Esophagus squamous epithelium (tissue), 5 donors: ENCODE measurements around the gene SDK2. TPM values are rescaled to one million over a fixed set of nuclear protein-coding genes. Genes with fewer than 3 reads are reported as not detected.

Source experiments
- DNase-seq: peaks from one replicate; lab custom pipeline; 2025; lab: John Stamatoyannopoulos, UW
- H3K27ac ChIP-seq, 4 donors: fragments of 200-600 bp; sonication (generic); one replicate each; pipeline ENCODE4 v1.5.1; 2016 to 2019; ENCODE audit warnings: mild to moderate bottlenecking in 1 of 4
- H3K27me3 ChIP-seq, 4 donors: fragments of 200-600 bp; sonication (generic); 1 replicate in 3 of 4; 2 replicates in 1 of 4; pipeline versions ENCODE4 v1.5.1 to v1.6.0; 2017 to 2021; ENCODE audit warnings: antibody characterized with exemption in 1 of 4
- H3K36me3 ChIP-seq, 3 donors: fragments of 200-600 bp; sonication (generic); one replicate each; pipeline ENCODE4 v1.5.1; 2016 to 2019
- H3K4me1 ChIP-seq, 3 donors: fragments of 200-600 bp; sonication (generic); one replicate each; pipeline ENCODE4 v1.5.1; 2017 to 2019
- H3K4me3 ChIP-seq, 4 donors: fragments of 200-600 bp; sonication (generic); 1 replicate in 3 of 4; 2 replicates in 1 of 4; pipeline ENCODE4 v1.5.1; 2016 to 2019; ENCODE audit warnings: mild to moderate bottlenecking in 2 of 4, moderate library complexity in 1 of 4
- H3K9me3 ChIP-seq, 3 donors: fragments of 200-600 bp; sonication (generic); one replicate each; pipeline ENCODE4 v1.5.1; 2016 to 2019
- POLR2A ChIP-seq, 4 donors: fragments of 450-650 bp; IDR thresholded peaks; one replicate each; pipeline ENCODE4 v1.6.1; 2017; ENCODE audit warnings: antibody characterized with exemption in 4 of 4, mild to moderate bottlenecking in 4 of 4, moderate library complexity in 3 of 4
- WGBS, 2 donors: methylation state at CpG; one replicate each; pipeline ENCODE4 v1.1.5; 2018; 5-methylcytosine and 5-hydroxymethylcytosine counted together
- intact Hi-C: fragments of 100-400 bp; cut with DNase I; formaldehyde crosslinking; loops from one replicate; pipeline ENCODE4 v1.15.0; 2022
- total RNA-seq, 4 donors: library from RNA; depleted of rRNA; stranded (reverse); fragments of >200 nt; gene quantifications; one replicate each; pipeline ENCODE4 v1.1.0, GENCODE V29; 2016
- TF ChIP-seq, protein P1 (sequence below), 6 experiments: fragments of 450-650 bp in 4 of 6; fragments of 200-600 bp in 2 of 6; sonication (generic) in 2 of 6; IDR thresholded peaks; one replicate each; pipeline ENCODE4 v1.5.1; 2016 to 2019; ENCODE audit warnings: antibody characterized with exemption in 6 of 6, mild to moderate bottlenecking in 4 of 6, moderate library complexity in 4 of 6
- donor health status: DM: yes; HTN: yes; CAD: no.

SDK2 gene
- total RNA-seq, 4 donors from 2014 or later, result 1.7 to 5.5 (median 2.4) TPM

- no peak overlapping the region for H3K27ac ChIP-seq
- WGBS, 2 donors, result 70 to 86% methylated on average over 7 of the region's 7 CpGs
- TF ChIP-seq, protein P1, sequence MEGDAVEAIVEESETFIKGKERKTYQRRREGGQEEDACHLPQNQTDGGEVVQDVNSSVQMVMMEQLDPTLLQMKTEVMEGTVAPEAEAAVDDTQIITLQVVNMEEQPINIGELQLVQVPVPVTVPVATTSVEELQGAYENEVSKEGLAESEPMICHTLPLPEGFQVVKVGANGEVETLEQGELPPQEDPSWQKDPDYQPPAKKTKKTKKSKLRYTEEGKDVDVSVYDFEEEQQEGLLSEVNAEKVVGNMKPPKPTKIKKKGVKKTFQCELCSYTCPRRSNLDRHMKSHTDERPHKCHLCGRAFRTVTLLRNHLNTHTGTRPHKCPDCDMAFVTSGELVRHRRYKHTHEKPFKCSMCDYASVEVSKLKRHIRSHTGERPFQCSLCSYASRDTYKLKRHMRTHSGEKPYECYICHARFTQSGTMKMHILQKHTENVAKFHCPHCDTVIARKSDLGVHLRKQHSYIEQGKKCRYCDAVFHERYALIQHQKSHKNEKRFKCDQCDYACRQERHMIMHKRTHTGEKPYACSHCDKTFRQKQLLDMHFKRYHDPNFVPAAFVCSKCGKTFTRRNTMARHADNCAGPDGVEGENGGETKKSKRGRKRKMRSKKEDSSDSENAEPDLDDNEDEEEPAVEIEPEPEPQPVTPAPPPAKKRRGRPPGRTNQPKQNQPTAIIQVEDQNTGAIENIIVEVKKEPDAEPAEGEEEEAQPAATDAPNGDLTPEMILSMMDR (IDR thresholded peaks at IDR 0.05), result no peak
- H3K27me3 ChIP-seq, result no peaks in the 10 kb centered on the region
- no peaks in the 10 kb centered on the region for H3K36me3 ChIP-seq
- no peak for DNase-seq
- no peaks in the 10 kb centered on the region for H3K9me3 ChIP-seq
- no peaks in the 10 kb centered on the region for H3K4me1 ChIP-seq
- H3K4me3 ChIP-seq, result no peak overlapping the region
- intact Hi-C loops, result no loop called here
Measured at GRCh38 chr17:73526952-73527351, 117.3 kb downstream of the SDK2 start.

GRCh38 chr17:73524941-73525679 is 119.1 kb downstream of the SDK2 start:
- 76 to 80% methylated on average over 11 to 12 of the region's 15 CpGs for WGBS, 2 donors
- no peaks in the 10 kb centered on the region for H3K4me1 ChIP-seq
- TF ChIP-seq POLR2A (IDR thresholded peaks at IDR 0.05), result no peak
- TF ChIP-seq, protein P1 (IDR thresholded peaks at IDR 0.05), result no peak
- H3K27me3 ChIP-seq, result no peaks in the 10 kb centered on the region
- H3K4me3 ChIP-seq, result no peak overlapping the region
- intact Hi-C loops, result no loop called here
- DNase-seq, result no peak
- H3K36me3 ChIP-seq, result no peaks in the 10 kb centered on the region
- no peaks in the 10 kb centered on the region for H3K9me3 ChIP-seq
- no peak overlapping the region for H3K27ac ChIP-seq

GRCh38 chr17:73522696-73523095 is 121.5 kb downstream of the SDK2 start:
- Histone ChIP-seq H3K4me1 (no peaks in the 10 kb centered on the region), H3K36me3 (no peaks in the 10 kb centered on the region), H3K27me3 (no peaks in the 10 kb centered on the region), H3K4me3 (no peak overlapping the region), H3K27ac (no peak overlapping the region), H3K9me3 (no peaks in the 10 kb centered on the region)
- 91 to 100% methylated on average over 4 to 5 of the region's 5 CpGs for WGBS, 2 donors
- no peak for TF ChIP-seq POLR2A (IDR thresholded peaks at IDR 0.05)
- TF ChIP-seq, protein P1 (IDR thresholded peaks at IDR 0.05), result no peak
- intact Hi-C loops, result no loop called here
- no peak for DNase-seq

GRCh38 chr17:73522107-73522506 is 122.1 kb downstream of the SDK2 start:
- WGBS, 2 donors, result 89% methylated on average over 3 of the region's 6 CpGs; no CpG with 5 or more reads in 1 of the 2 donors
- no peak overlapping the region for H3K4me3 ChIP-seq
- no peaks in the 10 kb centered on the region for H3K9me3 ChIP-seq
- no peak for TF ChIP-seq POLR2A (IDR thresholded peaks at IDR 0.05)
- TF ChIP-seq, protein P1 (IDR thresholded peaks at IDR 0.05), result no peak
- H3K27ac ChIP-seq, result no peak overlapping the region
- no peaks in the 10 kb centered on the region for H3K27me3 ChIP-seq
- intact Hi-C loops, result no loop called here
- no peaks in the 10 kb centered on the region for H3K36me3 ChIP-seq
- DNase-seq, result no peak
- no peaks in the 10 kb centered on the region for H3K4me1 ChIP-seq

GRCh38 chr17:73521376-73521775 is 122.9 kb downstream of the SDK2 start:
- Histone ChIP-seq H3K36me3 (no peaks in the 10 kb centered on the region), H3K27me3 (no peaks in the 10 kb centered on the region), H3K4me1 (no peaks in the 10 kb centered on the region), H3K4me3 (no peak overlapping the region), H3K9me3 (no peaks in the 10 kb centered on the region), H3K27ac (no peak overlapping the region)
- DNase-seq, result no peak
- 76 to 84% methylated on average over 3 to 4 of the region's 5 CpGs for WGBS, 2 donors
- intact Hi-C loops, result no loop called here
- no peak for TF ChIP-seq POLR2A (IDR thresholded peaks at IDR 0.05)
- TF ChIP-seq, protein P1 (IDR thresholded peaks at IDR 0.05), result no peak
